BE2C (cell line): Measurements from ENCODE around the gene INPP5E.

Source experiments
- DNase-seq: peaks from one replicate; pipeline ENCODE4 v3.0.0-alpha.2; 2020
- H3K27me3 ChIP-seq: fragments of 250-450 bp; sonication (Bioruptor Pico); 2 replicates; pipeline ENCODE4 v1.5.1; 2020; ENCODE audit warnings: mild to moderate bottlenecking
- H3K36me3 ChIP-seq: fragments of 250-450 bp; sonication (Bioruptor Pico); 2 replicates; pipeline ENCODE4 v1.5.1; 2020; ENCODE audit warnings: mild to moderate bottlenecking
- H3K4me1 ChIP-seq: fragments of 250-450 bp; sonication (Bioruptor Pico); 2 replicates; pipeline ENCODE4 v1.5.1; 2020
- H3K4me3 ChIP-seq: 2 replicates; pipeline ENCODE4 v1.5.1; 2011; ENCODE audit warnings: low read depth, low read length
- H3K9me3 ChIP-seq: fragments of 250-450 bp; sonication (Bioruptor Pico); 2 replicates; pipeline ENCODE4 v1.5.1; 2020
- CTCF ChIP-seq: IDR thresholded peaks from 2 replicates; pipeline ENCODE4 v1.5.1; 2012; ENCODE audit warnings: mild to moderate bottlenecking, low read depth, low read length

The INPP5E gene

GRCh38 chr9:136395345-136396218, 44.1 kb downstream of the INPP5E start:
- DNase-seq, result no peak
- TF ChIP-seq CTCF, result no peak
- Histone ChIP-seq H3K4me1 (peaks cover 3% of the 10 kb centered on the region), H3K27me3 (no peaks in the 10 kb centered on the region), H3K9me3 (no peaks in the 10 kb centered on the region), H3K4me3 (no peak overlapping the region), H3K36me3 (peaks cover 75% of the 10 kb centered on the region)

DNA sequence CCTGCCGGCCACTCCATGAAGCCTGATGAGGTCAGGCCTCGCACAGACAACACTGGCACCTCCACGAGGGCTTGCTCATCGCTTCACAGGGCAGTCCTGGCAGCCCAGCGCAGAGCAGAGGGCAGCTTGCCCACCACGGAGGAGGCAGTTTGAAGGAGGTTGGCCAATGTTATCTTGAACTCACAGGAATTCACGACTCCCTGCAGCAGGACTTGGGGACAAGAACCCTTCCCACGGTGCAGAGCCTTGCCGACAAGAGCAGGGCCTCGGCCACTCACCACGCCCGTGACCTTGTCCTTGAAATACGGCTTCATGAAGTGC, 44.7 kb downstream of the INPP5E start:
- no peaks in the 10 kb centered on the region for H3K4me1 ChIP-seq
- DNase-seq, result no peak
- TF ChIP-seq CTCF, result no peak
- H3K9me3 ChIP-seq, result no peaks in the 10 kb centered on the region
- peaks cover 77% of the 10 kb centered on the region for H3K36me3 ChIP-seq
- H3K4me3 ChIP-seq, result no peak overlapping the region
- H3K27me3 ChIP-seq, result no peaks in the 10 kb centered on the region

- TF ChIP-seq CTCF, result no peak
- no peak for DNase-seq
- Histone ChIP-seq H3K27me3 (no peaks in the 10 kb centered on the region), H3K4me3 (no peak overlapping the region), H3K4me1 (no peaks in the 10 kb centered on the region), H3K36me3 (peaks cover 81% of the 10 kb centered on the region), H3K9me3 (no peaks in the 10 kb centered on the region)
Observed at GRCh38 chr9:136394312-136395019, 45.2 kb downstream of the INPP5E start.

DNA sequence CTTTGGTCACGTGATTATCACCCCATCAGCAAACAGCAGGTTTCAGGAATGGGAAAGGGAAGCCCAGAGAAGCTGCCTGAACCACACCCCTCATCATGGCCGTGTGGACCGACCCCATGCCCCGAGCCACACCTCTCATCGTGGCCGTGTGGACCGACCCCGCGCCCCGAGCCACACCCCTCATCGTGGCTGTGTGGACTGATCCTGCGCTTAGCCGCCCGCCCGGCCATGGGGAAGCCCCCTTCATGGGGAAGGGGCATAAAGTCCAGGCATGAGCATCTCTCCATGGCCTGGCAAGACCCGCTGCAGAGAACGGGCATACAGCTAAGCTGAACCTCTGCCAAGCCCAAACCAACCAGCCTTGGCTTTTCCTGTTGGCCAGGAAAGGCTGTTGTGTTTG, 46.1 kb downstream of the INPP5E start:
- peaks cover 88% of the 10 kb centered on the region for H3K36me3 ChIP-seq
- no peaks in the 10 kb centered on the region for H3K9me3 ChIP-seq
- no peak for TF ChIP-seq CTCF

DNA sequence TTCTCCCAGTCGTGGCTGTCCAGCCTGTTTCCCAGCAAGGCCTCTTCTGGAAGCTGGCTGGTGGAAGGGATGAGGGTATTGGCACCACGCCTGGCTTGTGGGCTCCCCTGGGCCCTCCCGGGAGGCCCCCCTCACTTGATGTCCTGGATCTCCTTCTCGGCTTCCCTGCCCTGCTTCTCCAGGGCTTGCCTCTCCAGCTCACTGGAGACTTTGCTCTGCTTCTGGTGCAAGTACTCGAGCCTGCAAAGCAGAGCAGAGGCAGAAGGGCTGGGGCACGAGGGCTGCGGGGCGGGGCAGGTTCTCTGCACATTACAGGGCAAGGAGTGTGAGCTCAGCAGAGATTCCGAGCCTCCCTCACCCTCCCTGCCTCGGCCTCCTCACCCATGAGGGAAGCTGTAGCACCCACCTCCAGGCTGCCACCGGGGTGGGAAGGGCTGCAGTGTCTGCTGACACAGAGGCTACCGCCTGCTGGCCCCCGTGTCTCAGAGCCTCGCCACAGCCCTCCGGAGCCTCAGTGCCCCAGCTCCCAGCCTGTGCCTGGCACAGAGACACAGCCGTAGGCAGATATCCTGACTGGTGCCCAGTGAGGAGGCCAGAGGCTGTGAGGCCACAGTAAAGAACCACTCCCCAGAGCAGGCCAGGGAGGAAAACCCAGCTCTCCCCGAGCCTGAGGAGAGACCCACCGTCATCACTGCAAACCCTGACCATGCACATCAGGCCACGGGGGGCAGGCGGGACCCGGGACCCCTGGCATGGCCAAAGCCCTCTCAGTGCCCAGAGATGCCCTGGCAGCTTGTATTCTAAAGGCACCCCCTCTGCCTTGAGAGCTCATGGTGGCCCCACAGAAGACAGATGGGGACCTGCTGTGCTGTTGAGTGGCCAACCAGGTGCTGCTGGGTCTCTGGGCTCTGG, 46.9 kb downstream of the INPP5E start:
- no peak for TF ChIP-seq CTCF
- peaks cover 90% of the 10 kb centered on the region for H3K36me3 ChIP-seq

More for the DNA sequence above, 46.1 kb downstream of the INPP5E start:
- Histone ChIP-seq H3K27me3 (no peaks in the 10 kb centered on the region), H3K4me1 (no peaks in the 10 kb centered on the region), H3K4me3 (no peak overlapping the region)
- no peak for DNase-seq

More for the DNA sequence above, 46.9 kb downstream of the INPP5E start:
- Histone ChIP-seq H3K4me1 (no peaks in the 10 kb centered on the region), H3K27me3 (no peaks in the 10 kb centered on the region), H3K4me3 (no peak overlapping the region), H3K9me3 (no peaks in the 10 kb centered on the region)
- DNase-seq, result no peak
